ENCODE data around the gene BARD1.
"Not testable (repeated sequence)": the region's sequence is repeated elsewhere in the genome, so short reads cannot be mapped to it uniquely, and the experiment has no call there.

The BARD1 gene

GRCh38 chr2:214753455-214753854 lies 56.0 kb downstream of the BARD1 start:
- no peak for DNase-seq

DNA sequence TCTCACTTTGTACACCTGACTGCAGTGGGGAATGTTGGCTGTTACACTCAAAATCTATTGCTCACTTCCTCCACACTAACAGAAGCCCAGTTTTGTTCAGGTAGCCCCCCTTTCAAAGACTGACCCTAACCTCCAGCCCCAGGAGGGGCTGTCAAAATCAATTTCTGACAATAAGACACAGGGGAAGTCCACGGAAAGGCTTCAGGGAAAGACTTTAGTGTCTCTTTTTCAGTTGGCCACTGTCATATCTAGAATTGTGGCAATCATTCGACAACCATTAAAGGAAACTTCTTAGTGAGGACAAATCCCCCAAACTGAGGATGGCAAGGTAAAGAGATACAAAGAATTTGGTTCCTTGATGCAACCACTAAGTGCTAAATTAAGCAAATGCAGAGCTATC lies 59.0 kb downstream of the BARD1 start:
- DNase-seq = no peak

DNA sequence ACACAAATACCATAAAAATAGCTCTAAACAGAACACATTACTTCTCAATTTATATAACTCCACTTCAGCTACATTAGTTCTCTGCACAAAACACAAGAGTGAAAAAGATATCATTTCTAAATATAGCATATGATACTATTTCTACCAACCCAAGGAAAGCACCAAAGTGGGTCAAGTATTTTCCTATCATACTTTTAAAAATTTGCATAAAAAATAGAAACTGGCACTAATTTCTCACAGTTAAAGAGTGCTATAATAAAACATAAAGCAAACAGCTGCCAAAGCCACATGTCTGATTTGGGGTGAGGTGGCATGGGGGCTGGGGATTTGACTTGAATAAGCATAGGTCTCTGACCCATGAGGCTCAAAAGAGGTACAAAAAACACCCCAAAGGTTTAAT lies 61.5 kb downstream of the BARD1 start:
- DNase-seq = no peak

DNA sequence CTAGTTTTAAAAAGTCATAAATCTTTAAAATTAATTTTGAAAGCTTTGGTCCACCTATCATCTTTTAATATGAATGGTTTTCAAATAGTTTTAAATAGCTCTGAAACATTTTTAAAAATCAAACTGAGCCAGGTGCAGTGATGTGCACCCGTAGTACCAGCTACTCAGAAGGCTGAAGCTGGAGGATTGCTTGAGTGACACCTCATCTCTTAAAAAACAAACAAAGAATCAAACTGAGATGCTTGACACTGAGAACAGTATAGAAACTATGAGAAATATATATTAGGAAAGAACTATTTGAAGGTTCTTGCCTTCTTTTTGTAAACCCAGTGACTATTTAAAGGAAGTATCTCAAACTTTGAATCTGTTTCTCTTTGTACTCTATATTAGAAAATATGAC lies 67.4 kb downstream of the BARD1 start:
- no peak for DNase-seq

DNA sequence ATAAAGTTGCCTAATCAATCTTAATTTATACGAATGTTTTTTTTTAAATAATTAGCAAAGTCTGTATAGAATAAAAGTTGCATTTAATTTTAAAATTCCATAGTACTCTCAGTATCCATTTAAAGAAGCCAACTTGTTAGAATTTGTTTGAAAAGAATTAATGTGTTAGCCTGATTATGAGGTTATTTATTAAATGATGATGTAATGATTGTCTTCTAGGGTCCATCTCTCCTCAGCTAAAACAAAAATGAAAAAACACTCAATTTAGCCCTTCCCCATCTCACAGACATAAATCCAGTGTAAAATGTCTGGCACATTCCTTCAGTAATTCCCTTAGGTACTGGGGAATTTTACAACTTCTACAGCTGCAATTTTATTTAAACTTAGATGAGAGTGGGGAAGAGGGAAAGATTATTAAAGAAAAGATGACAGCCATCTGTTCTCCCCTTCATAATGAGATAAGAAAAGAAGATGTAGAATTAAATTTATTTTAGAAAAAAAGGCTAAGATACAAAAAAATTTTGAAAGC lies 68.6 kb downstream of the BARD1 start:
- DNase-seq = no peak

DNA sequence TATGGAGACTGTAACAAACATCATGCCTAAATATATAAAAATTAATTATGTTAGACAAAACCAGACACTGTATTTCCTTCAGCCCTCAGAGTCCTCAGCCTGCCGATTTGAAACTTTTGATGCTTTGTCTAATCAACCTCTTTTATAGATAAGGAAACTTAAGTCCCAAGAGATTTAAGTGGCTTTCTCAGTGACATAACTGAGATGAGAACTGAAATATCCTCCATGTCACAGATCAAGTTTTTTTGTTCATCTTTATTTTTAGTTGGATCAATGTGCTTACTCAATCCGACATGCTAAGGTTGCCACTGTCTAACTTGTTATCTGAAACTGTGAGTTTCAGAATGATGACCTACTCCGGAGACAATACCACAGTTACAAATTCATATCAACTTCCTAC lies 72.3 kb downstream of the BARD1 start:
- no peak for DNase-seq

DNA sequence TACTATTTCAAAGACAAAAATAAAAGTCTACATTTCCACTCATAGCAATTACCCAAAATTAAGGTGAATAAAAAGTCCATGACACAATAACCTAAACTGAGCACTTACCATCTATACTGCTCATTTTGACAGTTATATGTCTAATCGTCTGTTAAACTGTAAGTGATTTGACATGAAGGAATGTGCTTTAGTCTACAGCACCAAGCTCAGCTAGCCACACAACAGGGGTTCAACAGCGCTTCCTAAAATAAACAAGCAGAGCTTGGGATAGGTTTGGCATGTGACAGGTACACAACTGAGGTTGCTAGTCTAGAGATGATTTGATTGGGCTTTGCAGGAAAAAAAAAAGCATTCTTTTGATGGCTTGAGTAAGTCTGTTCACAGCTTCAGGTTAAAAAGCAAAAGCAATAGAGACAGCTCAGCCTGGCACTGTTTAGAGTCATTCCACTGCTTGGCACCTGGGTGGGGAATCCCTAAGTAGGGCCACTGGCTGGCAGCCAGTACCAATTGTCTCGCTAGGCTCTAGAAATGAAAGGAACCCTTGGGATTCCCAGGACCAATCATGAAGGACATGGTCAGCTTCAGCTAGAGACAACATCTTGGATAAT lies 78.6 kb downstream of the BARD1 start:
- DNase-seq = no peak

- no peak for DNase-seq
Observed at GRCh38 chr2:214730248-214730647, 79.2 kb downstream of the BARD1 start.

DNA sequence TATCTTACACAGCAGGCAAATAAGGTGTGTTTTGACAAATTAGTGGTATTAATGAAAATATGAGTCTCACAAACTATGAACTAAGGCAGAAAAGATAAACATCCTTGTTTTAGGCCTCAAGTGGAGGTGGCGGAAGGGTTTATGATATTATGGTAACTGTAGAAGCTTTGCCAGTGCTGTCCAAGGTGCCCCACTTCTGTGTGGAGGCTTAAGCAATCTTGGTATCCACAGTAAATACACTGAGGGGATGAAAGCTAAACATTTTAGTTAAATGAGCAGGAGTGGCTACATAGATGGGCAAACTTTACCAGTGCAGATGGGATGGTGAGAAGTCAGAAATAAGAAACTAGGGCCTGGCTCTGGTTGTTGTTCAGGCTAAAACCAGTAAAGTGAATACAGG lies 84.7 kb downstream of the BARD1 start:
- DNase-seq = no peak

- not testable (repeated sequence) for DNase-seq
Observed at GRCh38 chr2:214717837-214718236, 91.6 kb downstream of the BARD1 start.

- DNase-seq = no peak
Observed at GRCh38 chr2:214716811-214717560, 92.5 kb downstream of the BARD1 start.

- DNase-seq = no peak
Observed at GRCh38 chr2:214715025-214715424, 94.5 kb downstream of the BARD1 start.

GRCh38 chr2:214713080-214713830 lies 96.2 kb downstream of the BARD1 start:
- no peak for DNase-seq

- DNase-seq = no peak
Observed at GRCh38 chr2:214710729-214711128, 98.8 kb downstream of the BARD1 start.

DNA sequence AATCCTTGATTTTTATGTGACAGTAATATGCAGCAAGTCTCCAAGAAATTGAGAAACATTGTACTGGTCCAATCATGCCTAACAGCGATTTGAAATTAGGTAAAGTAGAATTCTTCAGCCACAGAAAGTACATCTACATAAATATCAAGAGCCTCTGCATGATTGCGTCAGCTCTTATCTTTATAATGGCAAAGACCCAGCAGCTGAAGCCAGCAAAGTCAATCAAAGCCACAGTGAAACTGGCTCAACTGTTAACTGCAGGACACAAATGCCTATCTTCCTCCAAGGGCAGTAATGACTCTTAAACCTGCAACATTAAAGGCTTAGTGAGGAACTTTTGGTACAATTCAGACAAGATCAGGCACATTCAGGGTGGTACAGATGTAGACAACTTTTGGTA lies 102.5 kb downstream of the BARD1 start:
- no peak for DNase-seq

DNA sequence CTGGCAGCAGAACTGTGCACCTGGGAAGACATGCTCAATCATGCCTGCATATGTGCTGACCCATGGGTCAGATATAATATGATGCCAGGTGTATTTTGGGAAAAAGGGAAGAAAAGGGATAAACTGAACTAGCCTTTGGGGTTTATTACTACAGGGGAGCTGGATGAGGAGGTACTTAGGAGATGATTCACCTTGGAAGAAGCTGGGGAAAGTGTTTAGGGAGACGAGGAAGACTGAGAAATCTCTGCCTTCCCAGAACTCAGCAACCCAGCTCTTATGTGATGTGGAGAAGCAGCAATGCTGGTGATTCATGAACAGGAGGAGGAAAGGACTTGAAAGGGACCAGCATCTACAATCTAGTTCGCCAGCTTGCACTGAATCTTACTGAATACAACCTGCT lies 110.2 kb downstream of the BARD1 start:
- DNase-seq = no peak

DNA sequence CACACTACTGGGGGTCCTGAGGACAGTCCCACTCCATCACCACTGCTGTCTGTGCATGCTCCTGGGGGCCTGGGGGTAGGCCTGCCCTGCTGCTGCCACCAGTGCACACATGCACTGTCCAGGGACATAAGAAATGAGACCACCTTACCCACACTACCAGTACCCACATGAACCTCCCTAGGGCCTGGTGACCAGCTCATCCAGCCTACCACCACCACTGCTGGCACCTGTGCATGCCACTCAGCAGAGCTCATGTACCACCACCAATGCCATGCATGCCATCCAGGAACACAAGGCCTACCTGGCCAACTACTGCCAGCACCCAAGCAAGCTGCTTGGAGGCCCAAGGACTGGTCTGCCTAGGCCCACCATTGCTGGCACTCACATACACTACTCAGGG lies 112.8 kb downstream of the BARD1 start:
- DNase-seq = no peak

DNA sequence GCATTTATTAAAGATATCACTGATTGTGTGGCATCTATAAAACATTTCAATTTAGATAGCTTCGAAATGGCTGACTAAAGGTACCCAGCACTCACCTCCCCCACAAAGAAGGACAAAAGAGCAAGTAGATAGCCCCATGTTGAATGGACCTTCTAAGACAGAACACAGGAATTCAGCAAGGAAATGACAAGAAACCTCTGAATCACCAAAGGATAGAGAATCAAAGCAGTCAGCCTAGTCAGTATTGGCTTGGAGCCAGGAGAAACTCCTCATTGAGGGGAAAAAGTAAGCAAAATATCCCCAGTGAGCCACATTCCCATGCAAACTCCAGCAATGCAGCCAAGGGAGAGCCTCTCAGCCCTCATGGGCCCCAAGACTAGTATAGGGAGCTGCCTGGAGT lies 113.7 kb downstream of the BARD1 start:
- no peak for DNase-seq

DNA sequence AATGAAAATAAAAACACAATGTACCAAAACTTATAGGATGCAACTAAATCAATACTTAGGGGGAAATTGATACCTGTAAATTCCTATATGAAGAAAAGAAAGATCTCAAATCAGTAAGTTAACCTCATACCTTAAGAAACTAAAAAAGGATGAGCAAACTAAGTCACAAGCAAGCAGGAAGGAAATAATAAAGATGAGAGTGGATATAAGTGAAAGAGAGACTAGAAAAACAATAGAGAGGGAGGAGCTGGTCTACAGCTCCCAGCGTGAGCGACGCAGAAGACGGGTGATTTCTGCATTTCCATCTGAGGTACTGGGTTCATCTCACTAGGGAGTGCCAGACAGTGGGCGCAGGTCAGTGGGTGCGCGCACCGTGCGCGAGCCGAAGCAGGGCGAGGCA lies 125.9 kb downstream of the BARD1 start:
- not testable (repeated sequence) for DNase-seq

DNA sequence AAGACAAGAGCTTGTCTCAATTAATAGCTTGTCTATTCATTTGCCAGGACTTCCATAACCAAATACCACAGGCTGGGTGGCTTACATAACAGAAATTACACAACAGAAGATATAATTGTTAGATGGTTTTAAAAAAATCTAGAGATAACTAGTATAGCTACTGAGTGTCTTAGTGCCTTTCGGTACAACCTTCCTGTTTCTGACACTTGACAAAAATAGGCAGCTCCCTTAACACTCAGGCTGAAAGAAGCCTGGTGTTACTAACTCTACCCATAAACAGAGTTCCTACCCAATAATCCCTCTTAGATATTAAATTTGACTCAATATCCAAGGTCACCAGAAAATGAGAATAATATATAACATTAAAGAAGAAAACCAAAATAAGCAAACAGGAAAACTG lies 129.7 kb downstream of the BARD1 start:
- DNase-seq = no peak

DNA sequence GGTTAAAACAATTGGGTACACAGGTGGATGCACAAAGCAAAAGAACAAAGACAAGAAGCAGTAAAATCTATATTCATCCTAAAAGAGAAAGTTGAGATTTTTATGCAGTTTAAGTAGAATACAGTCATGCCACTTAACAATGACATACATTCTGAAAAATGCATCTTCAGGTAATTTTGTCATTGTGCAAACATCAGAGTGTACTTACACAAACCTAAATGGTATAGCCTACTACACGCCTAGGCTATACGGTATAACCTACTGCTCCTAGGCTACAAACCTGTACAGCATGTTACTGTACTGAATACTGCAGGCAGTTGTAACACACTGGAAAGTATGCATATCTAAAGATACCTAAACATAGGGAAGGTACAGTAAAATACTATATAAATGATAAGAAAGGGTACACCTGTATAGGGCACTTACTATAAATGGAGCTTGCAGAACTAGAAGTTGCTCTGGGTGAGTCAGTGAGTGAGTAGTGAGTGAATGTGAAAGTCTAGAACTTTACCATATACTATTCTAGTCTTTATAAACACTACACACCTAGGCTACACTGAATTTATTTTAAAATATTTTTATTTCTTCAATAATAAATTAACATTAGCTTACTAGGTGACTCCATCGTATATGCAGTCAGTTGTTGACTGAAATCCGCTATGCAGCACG lies 132.9 kb downstream of the BARD1 start:
- DNase-seq = no peak

Data from effector CD4-positive, alpha-beta T cell (primary cell).